Subcutaneous abdominal adipose tissue (tissue), 5 donors: ENCODE measurements around the gene MYO3B.

Source experiments
- H3K27ac ChIP-seq: one replicate; pipeline ENCODE4 v1.7.0; 2013; ENCODE audit warnings: low read depth, mild to moderate bottlenecking, inconsistent platforms, low read length, moderate library complexity
- H3K27me3 ChIP-seq, 5 donors: one replicate each; pipeline ENCODE4 v1.7.0; 2013; ENCODE audit warnings: low read length in 5 of 5, inconsistent platforms in 1 of 5; ENCODE audit not compliant: control insufficient read depth in 5 of 5, insufficient read depth in 4 of 5
- H3K36me3 ChIP-seq, 5 donors: one replicate each; pipeline ENCODE4 v1.7.0; 2013; ENCODE audit warnings: low read length in 5 of 5; ENCODE audit not compliant: control insufficient read depth in 5 of 5, insufficient read depth in 5 of 5
- H3K4me1 ChIP-seq, 5 donors: one replicate each; pipeline ENCODE4 v1.7.0; 2013; ENCODE audit warnings: low read length in 5 of 5, mild to moderate bottlenecking in 3 of 5, moderate library complexity in 1 of 5; ENCODE audit not compliant: control insufficient read depth in 5 of 5, insufficient read depth in 5 of 5
- H3K4me3 ChIP-seq, 5 donors: one replicate each; pipeline ENCODE4 v1.7.0; 2013; ENCODE audit warnings: low read length in 5 of 5, low read depth in 1 of 5
- H3K9ac ChIP-seq, 5 donors: one replicate each; pipeline ENCODE4 v1.7.0; 2013; ENCODE audit warnings: low read length in 5 of 5, mild to moderate bottlenecking in 4 of 5, moderate library complexity in 3 of 5
- H3K9me3 ChIP-seq, 5 donors: one replicate each; pipeline ENCODE4 v1.7.0; 2013; ENCODE audit warnings: low read length in 5 of 5; ENCODE audit not compliant: control insufficient read depth in 5 of 5
- donor health status: healthy.
- donor health status: healthy.
- donor health status: healthy.
- donor health status: healthy.
- donor health status: healthy.

MYO3B gene

GRCh38 chr2:170321526-170321925 is 143.6 kb downstream of the MYO3B start:
- H3K4me3 ChIP-seq: no peak overlapping the region
- H3K9me3 ChIP-seq: peaks cover 0 to 11% (median 5%) of the 10 kb centered on the region in 5 donors
- H3K36me3 ChIP-seq: no peaks in the 10 kb centered on the region
- no peak overlapping the region for H3K9ac ChIP-seq
- H3K27ac ChIP-seq: no peak overlapping the region
- H3K4me1 ChIP-seq: no peaks in the 10 kb centered on the region
- no peaks in the 10 kb centered on the region for H3K27me3 ChIP-seq

- Histone ChIP-seq H3K36me3 (no peaks in the 10 kb centered on the region), H3K4me1 (no peaks in the 10 kb centered on the region), H3K9me3 (peaks cover 0 to 11% (median 5%) of the 10 kb centered on the region in 5 donors), H3K9ac (no peak overlapping the region), H3K27me3 (no peaks in the 10 kb centered on the region), H3K27ac (no peak overlapping the region), H3K4me3 (no peak overlapping the region)
These were observed 144.3 kb downstream of the MYO3B start for GRCh38 chr2:170322140-170322766.

- Histone ChIP-seq H3K27me3 (no peaks in the 10 kb centered on the region), H3K9me3 (peaks cover 0 to 11% (median 5%) of the 10 kb centered on the region in 5 donors), H3K36me3 (no peaks in the 10 kb centered on the region), H3K4me1 (no peaks in the 10 kb centered on the region), H3K9ac (no peak overlapping the region), H3K4me3 (no peak overlapping the region), H3K27ac (no peak overlapping the region)
These were observed 145.8 kb downstream of the MYO3B start for GRCh38 chr2:170323743-170324142.

- Histone ChIP-seq H3K9ac (no peak overlapping the region), H3K27me3 (no peaks in the 10 kb centered on the region), H3K9me3 (peaks cover 0 to 9% (median 5%) of the 10 kb centered on the region in 5 donors), H3K27ac (no peak overlapping the region), H3K36me3 (no peaks in the 10 kb centered on the region), H3K4me3 (no peak overlapping the region), H3K4me1 (no peaks in the 10 kb centered on the region)
These were observed 146.7 kb downstream of the MYO3B start for GRCh38 chr2:170324640-170325046.

DNA sequence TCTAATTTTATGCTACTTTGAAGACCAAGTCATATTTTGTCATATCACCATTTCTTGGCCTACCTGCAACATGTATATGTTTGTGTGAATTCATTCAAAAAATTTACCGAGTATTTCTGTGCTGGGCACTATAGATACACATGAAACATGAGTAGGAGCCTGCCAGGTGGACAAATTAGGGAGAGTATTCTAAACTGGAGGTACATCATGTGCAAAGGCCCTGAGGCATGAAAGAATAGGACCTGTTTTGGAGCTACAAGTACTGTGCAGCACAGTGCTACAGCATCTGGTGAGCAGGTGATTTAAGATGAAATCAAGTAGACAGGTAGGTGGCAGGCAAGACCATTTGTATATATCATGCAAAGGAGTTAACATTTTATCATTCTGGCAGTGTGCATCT is 152.9 kb downstream of the MYO3B start:
- Histone ChIP-seq H3K36me3 (no peaks in the 10 kb centered on the region), H3K27me3 (no peaks in the 10 kb centered on the region), H3K4me3 (no peak overlapping the region), H3K27ac (no peak overlapping the region), H3K9me3 (peaks cover 0 to 3% (median 0%) of the 10 kb centered on the region in 5 donors), H3K4me1 (no peaks in the 10 kb centered on the region), H3K9ac (no peak overlapping the region)

GRCh38 chr2:170332676-170333402 is 154.9 kb downstream of the MYO3B start:
- Histone ChIP-seq H3K9me3 (peaks cover 0 to 3% (median 0%) of the 10 kb centered on the region in 5 donors), H3K36me3 (no peaks in the 10 kb centered on the region), H3K4me3 (no peak overlapping the region), H3K27ac (no peak overlapping the region), H3K4me1 (no peaks in the 10 kb centered on the region), H3K9ac (no peak overlapping the region), H3K27me3 (no peaks in the 10 kb centered on the region)

DNA sequence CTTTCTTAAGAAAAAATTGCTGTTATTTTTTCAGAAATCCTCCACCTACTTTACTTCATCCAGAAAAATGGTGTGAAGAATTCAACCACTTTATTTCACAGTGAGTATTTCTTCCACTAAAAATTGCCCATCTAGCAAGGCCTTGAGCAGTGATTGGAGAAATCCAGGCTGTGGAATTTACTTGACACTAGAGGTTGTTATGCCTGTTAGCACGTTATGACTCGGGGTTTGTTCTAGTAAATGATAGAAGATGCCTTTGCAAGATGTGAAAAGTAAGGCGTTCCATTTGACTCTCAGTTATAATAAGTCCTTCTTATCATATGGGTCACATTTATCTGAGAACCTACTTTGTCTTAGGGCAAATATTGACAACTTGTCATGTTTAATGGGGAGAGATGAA is 157.4 kb downstream of the MYO3B start:
- H3K9ac ChIP-seq: no peak overlapping the region
- H3K27ac ChIP-seq: no peak overlapping the region
- no peak overlapping the region for H3K4me3 ChIP-seq
- H3K36me3 ChIP-seq: no peaks in the 10 kb centered on the region
- no peaks in the 10 kb centered on the region for H3K4me1 ChIP-seq
- H3K27me3 ChIP-seq: no peaks in the 10 kb centered on the region
- H3K9me3 ChIP-seq: peaks cover 0 to 3% (median 0%) of the 10 kb centered on the region in 5 donors

GRCh38 chr2:170336408-170336807 is 158.5 kb downstream of the MYO3B start:
- Histone ChIP-seq H3K36me3 (no peaks in the 10 kb centered on the region), H3K9me3 (no peaks in the 10 kb centered on the region), H3K27me3 (no peaks in the 10 kb centered on the region), H3K4me3 (no peak overlapping the region), H3K27ac (no peak overlapping the region), H3K9ac (no peak overlapping the region), H3K4me1 (no peaks in the 10 kb centered on the region)

DNA sequence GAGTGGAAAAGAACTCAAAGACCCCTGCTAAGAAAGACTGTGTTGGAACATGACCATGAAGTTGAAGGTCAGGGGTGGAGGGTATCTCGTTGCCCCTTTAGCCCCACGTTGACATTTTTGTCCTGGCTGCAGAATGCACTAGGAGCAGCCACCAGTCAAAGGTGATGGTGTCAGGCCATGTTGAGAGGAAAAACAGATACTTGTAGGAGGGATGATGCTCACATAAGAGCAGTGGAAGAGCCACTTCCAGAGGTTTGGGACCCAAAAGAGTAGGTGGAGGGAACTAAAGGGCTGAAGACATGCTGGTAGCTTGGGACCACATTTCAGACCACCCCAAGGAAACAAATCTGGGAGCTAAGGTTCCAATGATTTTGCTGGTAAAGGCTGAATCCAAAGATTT is 159.0 kb downstream of the MYO3B start:
- Histone ChIP-seq H3K27me3 (no peaks in the 10 kb centered on the region), H3K36me3 (no peaks in the 10 kb centered on the region), H3K9me3 (no peaks in the 10 kb centered on the region), H3K4me3 (no peak overlapping the region), H3K27ac (no peak overlapping the region), H3K4me1 (peaks cover 0 to 3% (median 0%) of the 10 kb centered on the region in 5 donors), H3K9ac (no peak overlapping the region)

DNA sequence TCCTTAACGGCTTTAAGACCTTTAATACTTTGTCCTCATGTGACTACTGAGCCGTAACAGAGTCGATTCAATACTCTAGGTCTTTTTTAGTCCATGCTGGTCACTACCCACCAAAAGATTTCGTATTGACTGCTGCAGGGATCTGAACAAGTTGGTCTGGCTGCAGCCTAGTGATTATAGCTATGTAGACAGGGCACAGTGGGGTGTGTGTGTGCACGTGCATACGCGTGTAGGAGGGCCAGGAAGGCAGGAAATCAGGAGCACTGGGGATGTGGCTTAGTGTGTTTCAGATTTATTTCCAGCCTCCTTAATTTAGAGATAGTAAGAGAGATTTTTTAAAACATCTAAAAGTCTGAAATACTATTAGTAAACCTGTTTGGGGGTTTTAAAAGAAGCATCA is 161.4 kb downstream of the MYO3B start:
- no peak overlapping the region for H3K4me3 ChIP-seq
- H3K4me1 ChIP-seq: peaks cover 0 to 4% (median 0%) of the 10 kb centered on the region in 5 donors

More for the DNA sequence above, 161.4 kb downstream of the MYO3B start:
- H3K27ac ChIP-seq: no peak overlapping the region
- H3K9me3 ChIP-seq: no peaks in the 10 kb centered on the region
- no peak overlapping the region for H3K9ac ChIP-seq
- no peaks in the 10 kb centered on the region for H3K36me3 ChIP-seq
- H3K27me3 ChIP-seq: no peaks in the 10 kb centered on the region
